Measurements from ENCODE around the gene SYNDIG1.

The SYNDIG1 gene

GRCh38 chr20:24694157-24694726 is 224.8 kb downstream of the SYNDIG1 start:
- DNase-seq (ENCODE audit: low read depth), result no peak

GRCh38 chr20:24694727-24695528 is 225.5 kb downstream of the SYNDIG1 start:
- no peak for DNase-seq (ENCODE audit: low read depth)

DNA sequence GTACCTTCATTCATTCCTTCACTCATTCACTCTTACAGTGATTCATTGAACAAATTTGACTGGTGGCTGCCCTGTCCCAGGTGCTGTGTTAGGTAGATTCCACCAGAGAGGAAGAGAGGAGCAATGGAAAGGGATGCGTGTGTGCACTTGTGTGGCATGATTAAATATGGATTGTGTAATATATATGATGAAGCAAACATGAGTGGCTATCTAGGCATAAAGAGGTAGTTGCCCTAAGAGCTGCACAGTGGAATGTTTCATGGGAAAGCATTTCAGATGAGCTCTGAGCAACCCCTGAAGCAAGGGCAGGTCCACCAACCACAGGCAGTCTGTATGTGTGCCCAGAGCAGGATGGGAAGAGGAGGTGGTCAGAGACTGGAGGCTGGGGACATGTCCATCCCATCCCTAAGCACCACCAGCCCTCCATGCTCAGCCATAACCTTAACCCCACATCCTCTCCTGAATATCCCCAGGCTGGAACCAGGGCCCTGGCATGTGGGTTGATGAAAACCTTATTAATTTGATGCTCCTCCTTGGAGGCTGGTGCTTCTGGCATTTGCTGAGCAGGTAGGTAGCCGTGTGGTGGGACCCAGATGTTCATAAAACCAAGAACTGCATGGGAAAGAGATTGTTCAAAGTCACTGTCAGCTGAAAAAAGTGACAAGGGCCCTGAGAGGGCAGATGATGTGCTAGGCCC is 226.2 kb downstream of the SYNDIG1 start:
- DNase-seq (ENCODE audit: low read depth), result no peak

GRCh38 chr20:24696396-24696795 is 227.0 kb downstream of the SYNDIG1 start:
- no peak for DNase-seq (ENCODE audit: low read depth)

DNA sequence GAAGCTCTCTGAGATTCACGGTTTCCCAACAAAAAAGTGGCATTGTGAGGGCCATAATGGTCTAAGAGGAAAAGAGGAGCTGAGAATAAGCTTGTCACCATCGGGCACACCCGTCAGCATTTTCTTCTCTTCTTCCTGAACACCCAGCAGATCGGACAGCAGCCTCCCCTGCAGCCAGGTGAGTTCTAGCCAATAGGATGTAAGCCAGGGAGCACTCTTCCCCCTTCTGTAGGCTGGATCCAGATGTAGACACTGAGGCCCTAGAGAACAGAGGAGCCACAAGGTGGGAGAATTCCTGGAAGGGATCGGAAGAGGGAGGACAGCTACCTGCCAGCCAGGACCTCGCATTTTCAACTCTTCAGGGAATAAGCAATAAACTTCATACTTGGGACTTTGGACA is 228.0 kb downstream of the SYNDIG1 start:
- DNase-seq (ENCODE audit: low read depth), result no peak

DNA sequence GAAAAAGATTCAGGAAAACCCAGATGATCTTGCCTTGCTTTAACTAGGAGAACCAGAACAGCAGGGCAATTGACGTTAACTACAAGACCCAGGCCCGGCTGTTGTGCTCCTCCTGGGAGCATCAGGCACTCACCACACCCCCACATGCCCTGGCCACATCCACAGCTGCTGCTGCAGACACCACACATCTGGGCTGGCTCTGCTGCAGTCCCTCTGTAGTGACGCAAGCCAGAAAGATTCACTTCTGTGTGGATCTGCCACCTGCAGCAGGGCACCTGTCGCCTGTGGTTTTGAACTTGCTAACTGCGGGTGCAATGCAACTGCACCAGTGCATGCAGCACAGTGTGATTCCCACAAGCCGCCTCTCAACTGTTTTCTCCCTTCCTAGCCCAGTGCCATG is 228.8 kb downstream of the SYNDIG1 start:
- no peak for DNase-seq (ENCODE audit: low read depth)

DNA sequence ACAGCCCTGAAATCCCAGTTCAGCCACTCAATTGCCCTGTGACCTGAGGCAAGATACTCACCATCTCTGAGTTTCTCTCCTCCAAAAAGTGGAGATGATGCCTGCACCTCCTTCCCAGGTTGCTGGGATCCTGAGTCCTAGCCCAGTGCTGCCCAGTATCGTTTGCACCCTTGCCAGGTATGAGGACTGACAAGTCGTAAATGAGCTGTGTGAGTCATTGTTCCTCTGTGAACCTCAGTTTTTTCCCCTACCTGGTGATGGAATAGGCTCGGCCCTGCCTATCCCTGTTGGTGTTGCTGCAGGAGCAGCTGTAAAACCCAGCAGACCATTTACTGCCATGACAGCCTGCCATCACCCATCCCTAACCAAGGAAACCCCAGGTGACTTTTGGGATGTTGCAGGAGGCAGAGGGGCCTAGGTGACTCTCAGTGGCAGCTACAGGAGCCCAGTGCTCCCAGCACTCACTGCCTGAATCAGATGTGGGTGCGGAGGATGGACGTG is 229.3 kb downstream of the SYNDIG1 start:
- no peak for DNase-seq (ENCODE audit: low read depth)

- DNase-seq (ENCODE audit: low read depth), result no peak
Measured at GRCh38 chr20:24699321-24700165, 230.1 kb downstream of the SYNDIG1 start.

- no peak for DNase-seq (ENCODE audit: low read depth)
Measured at GRCh38 chr20:24700166-24700860, 230.9 kb downstream of the SYNDIG1 start.

DNA sequence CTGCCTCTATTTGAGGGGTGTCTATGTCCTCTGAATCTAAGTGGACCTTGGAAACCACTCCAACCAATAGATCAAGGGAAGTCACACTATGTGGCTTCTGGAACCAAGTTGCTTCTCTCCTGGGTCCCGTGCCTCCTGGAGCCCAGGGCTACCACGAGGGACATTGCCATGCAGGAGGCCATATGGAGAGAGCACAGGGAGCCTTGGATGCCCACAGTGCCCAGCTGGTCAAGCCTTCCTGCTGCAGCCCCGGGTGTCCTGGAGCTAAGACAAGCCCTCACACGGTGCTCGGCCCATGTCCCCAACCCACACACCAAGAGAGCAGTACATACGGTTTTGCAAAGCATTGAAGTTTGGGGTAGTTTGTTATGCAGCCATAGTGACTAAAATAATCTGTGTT is 231.6 kb downstream of the SYNDIG1 start:
- DNase-seq (ENCODE audit: low read depth), result no peak

DNA sequence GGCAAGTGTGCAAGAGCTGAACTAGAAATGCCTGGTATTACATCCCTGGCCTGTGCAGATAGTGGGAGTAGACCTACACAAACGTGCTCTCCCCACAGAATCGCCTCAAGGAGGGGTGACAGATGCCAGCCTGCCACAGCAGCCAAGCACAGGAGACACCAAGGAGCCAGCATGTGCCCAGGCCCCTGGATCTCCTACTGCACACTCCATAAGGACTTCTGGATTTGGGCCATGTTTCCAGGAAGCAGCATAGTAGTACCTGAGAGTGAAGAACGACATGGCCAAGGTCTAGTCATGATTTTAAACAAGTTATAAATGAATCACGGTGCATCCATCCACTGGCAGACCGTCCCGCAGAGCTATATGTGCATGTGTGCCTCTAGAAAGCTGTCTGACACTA is 232.2 kb downstream of the SYNDIG1 start:
- DNase-seq (ENCODE audit: low read depth), result no peak

DNA sequence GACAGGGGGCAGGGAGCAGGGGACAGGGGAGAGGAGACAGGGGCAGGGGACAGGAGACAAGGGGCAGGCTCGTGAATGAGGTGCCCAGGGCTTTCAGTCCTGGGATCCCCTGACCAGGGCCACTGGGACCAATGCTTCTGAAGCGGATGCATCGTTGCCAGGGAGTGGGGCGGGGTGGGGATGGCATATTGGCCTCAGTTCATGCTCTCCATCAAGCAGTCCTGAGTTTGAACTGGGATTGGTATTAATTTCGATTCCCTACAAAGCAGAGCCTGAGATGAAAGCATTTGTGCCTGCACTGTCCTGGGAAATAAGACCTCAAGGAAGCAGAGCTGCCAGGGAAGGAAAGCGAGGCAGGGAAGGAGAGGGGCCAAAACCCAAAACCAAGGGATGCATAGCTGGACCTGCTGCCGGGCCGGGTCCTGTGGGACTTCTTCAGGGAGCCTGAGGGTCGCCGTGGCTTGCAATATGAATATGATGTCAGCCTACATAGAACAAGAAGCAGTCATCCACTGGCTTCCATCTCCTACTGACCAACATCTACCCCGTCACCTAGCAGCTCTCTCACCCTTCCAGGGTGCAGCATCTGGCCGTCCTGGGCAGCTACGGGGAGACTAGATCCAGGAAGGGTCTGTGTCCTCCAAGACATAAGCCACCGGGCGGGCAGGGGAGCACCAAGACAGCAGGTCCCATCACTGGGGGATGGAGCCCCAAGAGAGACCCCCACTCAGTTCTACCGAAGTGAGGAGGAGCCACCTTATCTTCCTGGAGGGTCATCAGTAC is 233.3 kb downstream of the SYNDIG1 start:
- DNase-seq (ENCODE audit: low read depth), result no peak

DNA sequence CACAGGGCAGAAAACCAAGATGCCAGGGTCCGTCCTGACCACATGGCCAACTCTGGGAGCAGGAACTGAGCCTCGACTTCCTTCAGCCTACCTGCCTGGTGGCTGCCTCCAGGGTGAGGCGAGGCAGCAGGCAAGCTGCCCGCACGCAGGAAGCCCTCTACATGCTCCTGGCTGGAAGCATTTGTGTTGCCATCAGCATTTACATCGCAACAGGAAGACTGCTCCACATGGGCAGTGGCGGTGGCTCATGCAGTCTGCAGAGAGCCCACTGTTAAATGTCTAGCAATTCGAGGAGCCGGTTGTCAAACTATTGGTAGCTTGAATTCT is 233.8 kb downstream of the SYNDIG1 start:
- no peak for DNase-seq (ENCODE audit: low read depth)

GRCh38 chr20:24704899-24705298 is 235.5 kb downstream of the SYNDIG1 start:
- no peak for DNase-seq (ENCODE audit: low read depth)

GRCh38 chr20:24705486-24705885 is 236.1 kb downstream of the SYNDIG1 start:
- DNase-seq (ENCODE audit: low read depth), result no peak

DNA sequence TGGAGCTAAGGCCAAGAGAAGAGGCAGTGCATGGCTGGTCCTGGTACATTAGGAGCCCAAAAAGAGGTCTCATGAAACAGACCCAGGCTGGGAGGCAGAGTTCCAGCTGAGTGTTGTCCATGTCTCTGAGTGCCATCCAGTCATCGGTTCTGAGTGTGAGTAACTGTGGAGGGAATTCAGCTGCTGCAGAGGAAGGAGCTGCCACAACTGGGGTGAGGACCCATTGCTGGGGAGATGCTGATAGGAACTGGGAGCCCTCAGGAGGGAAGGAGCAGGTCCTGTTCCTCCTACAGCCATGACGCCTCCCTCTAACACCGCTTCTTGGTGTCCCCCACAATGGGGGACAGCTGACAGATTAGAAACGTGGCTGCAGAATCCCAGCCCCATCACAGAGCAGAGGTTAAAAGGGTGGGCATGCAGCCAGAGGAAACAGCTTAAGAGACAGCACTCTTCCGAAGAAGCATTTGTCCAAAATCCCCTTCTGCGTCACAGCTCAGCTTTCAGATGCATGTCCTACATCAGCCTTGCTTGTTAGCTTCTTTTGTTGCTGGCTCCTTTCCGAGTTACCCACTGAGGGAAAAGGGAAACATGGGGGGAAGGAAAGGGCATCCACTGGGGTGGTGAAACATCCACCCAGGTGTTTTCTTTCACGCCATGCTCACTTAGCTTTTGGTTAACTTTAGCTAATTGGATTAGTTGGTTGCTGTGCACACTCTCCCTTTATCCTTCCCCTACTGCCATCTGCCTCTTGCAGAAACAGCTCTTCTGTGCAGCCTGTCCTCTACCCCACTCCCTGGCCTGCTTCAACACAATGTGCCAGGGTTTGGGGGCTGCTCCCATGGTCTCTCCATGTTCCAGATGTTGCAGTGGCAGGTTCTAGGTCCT is 239.2 kb downstream of the SYNDIG1 start:
- DNase-seq (ENCODE audit: low read depth), result no peak

Data from fibroblast of the conjunctiva (primary cell).